Measurements from ENCODE around the gene ASCL2.
A peak's percentile ranks its signal among the peaks of the same experiment; 100 is the strongest.
"Not testable (repeated sequence)": the region's sequence is repeated elsewhere in the genome, so short reads cannot be mapped to it uniquely, and the experiment has no call there.

ASCL2 gene

DNA sequence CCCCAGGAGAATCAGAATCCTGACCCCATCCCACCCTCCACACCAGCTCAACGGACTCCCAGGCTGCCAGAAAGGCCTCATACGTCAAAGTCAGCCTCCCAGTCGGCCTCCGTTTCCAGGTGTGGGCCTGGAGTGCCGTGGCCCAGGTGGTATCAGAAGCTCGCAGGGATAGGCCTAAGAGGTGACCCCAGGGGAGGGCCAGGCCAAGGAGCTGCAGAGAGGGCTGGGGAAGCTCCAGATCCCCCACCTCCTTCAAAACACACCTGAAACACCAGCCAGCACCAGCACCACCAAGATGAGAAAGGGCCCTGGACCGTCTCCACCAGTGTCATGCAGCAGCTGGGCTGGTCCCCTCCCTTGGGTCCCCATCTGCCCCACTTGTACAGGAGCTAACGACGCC, 20.3 kb downstream of the ASCL2 start:
- peak overlapping the region; percentile 39 for H3K27ac Mint-ChIP-seq
- ATAC-seq (no peak), DNase-seq (ENCODE audit: low spot score in 2 of 2) (no peak)
- no peaks in the 10 kb centered on the region for H3K9me3 Mint-ChIP-seq
- peaks cover 5% of the 10 kb centered on the region for H3K36me3 Mint-ChIP-seq
- H3K4me1 Mint-ChIP-seq, result no peaks in the 10 kb centered on the region
- no peak overlapping the region for H3K4me3 Mint-ChIP-seq

GRCh38 chr11:2249189-2249916, 21.0 kb downstream of the ASCL2 start:
- peaks cover 5% of the 10 kb centered on the region for H3K36me3 Mint-ChIP-seq
- DNase-seq (ENCODE audit: low spot score in 2 of 2) (no peak), ATAC-seq (no peak)
- no peaks in the 10 kb centered on the region for H3K9me3 Mint-ChIP-seq
- no peak overlapping the region for H3K4me3 Mint-ChIP-seq
- no peaks in the 10 kb centered on the region for H3K4me1 Mint-ChIP-seq
- H3K27ac Mint-ChIP-seq, result no peak overlapping the region

GRCh38 chr11:2248762-2249161, 21.6 kb downstream of the ASCL2 start:
- Mint-ChIP-seq H3K4me1 (no peaks in the 10 kb centered on the region), H3K36me3 (peaks cover 5% of the 10 kb centered on the region), H3K4me3 (no peak overlapping the region), H3K27ac (no peak overlapping the region), H3K9me3 (no peaks in the 10 kb centered on the region)
- DNase-seq (ENCODE audit: low spot score in 2 of 2) (no peak), ATAC-seq (no peak)

GRCh38 chr11:2248242-2248641, 22.1 kb downstream of the ASCL2 start:
- H3K27ac Mint-ChIP-seq, result no peak overlapping the region
- no peaks in the 10 kb centered on the region for H3K9me3 Mint-ChIP-seq
- H3K36me3 Mint-ChIP-seq, result peaks cover 5% of the 10 kb centered on the region
- DNase-seq (ENCODE audit: low spot score in 2 of 2) (no peak), ATAC-seq (no peak)
- no peaks in the 10 kb centered on the region for H3K4me1 Mint-ChIP-seq
- no peak overlapping the region for H3K4me3 Mint-ChIP-seq

DNA sequence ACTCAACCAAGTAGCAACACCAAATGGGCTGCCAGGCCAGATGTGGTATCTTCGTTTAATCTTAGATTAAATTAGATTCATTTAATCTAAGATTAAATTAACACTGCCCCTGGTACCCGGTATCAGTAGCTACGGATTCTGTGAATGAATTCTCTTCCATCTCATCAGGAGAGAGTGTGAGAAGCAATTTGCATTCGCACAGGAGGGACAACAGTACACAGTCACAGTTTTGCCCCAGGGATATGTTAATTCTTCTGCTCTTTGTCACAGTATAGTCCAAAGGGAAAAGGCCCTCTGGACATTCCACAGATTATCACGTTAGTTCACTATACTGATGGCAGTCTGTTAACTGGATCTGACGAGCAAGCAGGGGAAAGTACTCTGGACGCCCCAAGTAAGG, 22.9 kb downstream of the ASCL2 start:
- H3K27ac Mint-ChIP-seq, result no peak overlapping the region
- no peak overlapping the region for H3K4me3 Mint-ChIP-seq
- no peak for DNase-seq (ENCODE audit: low spot score in 2 of 2)
- H3K4me1 Mint-ChIP-seq, result no peaks in the 10 kb centered on the region
- H3K9me3 Mint-ChIP-seq, result no peaks in the 10 kb centered on the region
- no peak for ATAC-seq
- peaks cover 5% of the 10 kb centered on the region for H3K36me3 Mint-ChIP-seq

GRCh38 chr11:2240834-2241233, 29.6 kb downstream of the ASCL2 start:
- no peak overlapping the region for H3K27ac Mint-ChIP-seq
- ATAC-seq (no peak), DNase-seq (ENCODE audit: low spot score in 2 of 2) (no peak)
- H3K9me3 Mint-ChIP-seq, result peaks cover 15% of the 10 kb centered on the region
- H3K4me1 Mint-ChIP-seq, result no peaks in the 10 kb centered on the region
- no peak overlapping the region for H3K4me3 Mint-ChIP-seq
- no peaks in the 10 kb centered on the region for H3K36me3 Mint-ChIP-seq

DNA sequence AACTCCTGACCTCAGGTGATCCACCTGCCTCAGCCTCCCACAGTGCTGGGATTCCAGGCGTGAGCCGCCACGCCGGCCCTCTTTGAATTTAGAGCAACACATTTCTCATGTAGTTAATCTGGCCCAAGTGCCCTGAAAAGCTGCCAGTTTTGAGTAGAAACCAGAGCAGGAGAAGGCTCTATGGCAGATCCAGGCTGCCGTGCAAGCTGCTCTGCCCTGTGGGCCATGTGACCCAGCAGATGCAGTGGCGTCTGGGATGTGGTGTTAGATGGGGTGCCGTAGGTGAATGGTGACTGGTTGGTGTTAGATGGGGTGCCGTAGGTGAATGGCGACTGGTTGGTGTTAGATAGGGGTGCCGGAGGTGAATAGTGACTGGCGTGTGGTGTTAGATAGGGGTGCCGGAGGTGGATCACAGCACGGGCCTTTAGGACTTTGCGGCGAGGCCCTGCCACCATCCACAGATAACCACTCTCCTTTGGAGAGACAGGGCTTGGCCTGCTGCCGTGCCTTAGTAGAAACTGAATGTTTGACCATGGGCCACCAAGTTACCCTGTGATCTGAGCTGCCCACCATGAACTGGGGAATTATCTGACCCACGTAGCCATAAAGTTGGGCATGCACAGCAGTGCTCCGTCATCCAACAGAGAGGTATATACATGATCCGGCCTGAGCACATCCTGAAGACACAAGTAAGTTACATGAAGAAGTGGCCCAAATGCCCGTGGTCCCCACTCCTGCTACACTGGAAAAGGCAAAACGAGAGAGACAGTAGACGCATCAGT, 32.7 kb downstream of the ASCL2 start:
- peaks cover 15% of the 10 kb centered on the region for H3K9me3 Mint-ChIP-seq
- DNase-seq (ENCODE audit: low spot score in 2 of 2) (no peak), ATAC-seq (no peak)
- no peak overlapping the region for H3K4me3 Mint-ChIP-seq
- H3K36me3 Mint-ChIP-seq, result no peaks in the 10 kb centered on the region
- no peak overlapping the region for H3K27ac Mint-ChIP-seq
- no peaks in the 10 kb centered on the region for H3K4me1 Mint-ChIP-seq

GRCh38 chr11:2236381-2237134, 33.8 kb downstream of the ASCL2 start:
- not testable (repeated sequence) for ATAC-seq; DNase-seq (ENCODE audit: low spot score in 2 of 2); H3K36me3 Mint-ChIP-seq; H3K4me1 Mint-ChIP-seq; H3K4me3 Mint-ChIP-seq; H3K27ac Mint-ChIP-seq
- peaks cover 12% of the 10 kb centered on the region for H3K9me3 Mint-ChIP-seq

GRCh38 chr11:2235588-2236326, 34.6 kb downstream of the ASCL2 start:
- Mint-ChIP-seq H3K36me3 (no peaks in the 10 kb centered on the region), H3K4me3 (no peak overlapping the region), H3K9me3 (peaks cover 9% of the 10 kb centered on the region), H3K4me1 (no peaks in the 10 kb centered on the region), H3K27ac (no peak overlapping the region)
- ATAC-seq (no peak), DNase-seq (ENCODE audit: low spot score in 2 of 2) (no peak)

GRCh38 chr11:2234963-2235362, 35.4 kb downstream of the ASCL2 start:
- Mint-ChIP-seq H3K27ac (no peak overlapping the region), H3K9me3 (peaks cover 10% of the 10 kb centered on the region), H3K4me3 (no peak overlapping the region), H3K4me1 (no peaks in the 10 kb centered on the region), H3K36me3 (no peaks in the 10 kb centered on the region)
- ATAC-seq (no peak), DNase-seq (ENCODE audit: low spot score in 2 of 2) (no peak)

DNA sequence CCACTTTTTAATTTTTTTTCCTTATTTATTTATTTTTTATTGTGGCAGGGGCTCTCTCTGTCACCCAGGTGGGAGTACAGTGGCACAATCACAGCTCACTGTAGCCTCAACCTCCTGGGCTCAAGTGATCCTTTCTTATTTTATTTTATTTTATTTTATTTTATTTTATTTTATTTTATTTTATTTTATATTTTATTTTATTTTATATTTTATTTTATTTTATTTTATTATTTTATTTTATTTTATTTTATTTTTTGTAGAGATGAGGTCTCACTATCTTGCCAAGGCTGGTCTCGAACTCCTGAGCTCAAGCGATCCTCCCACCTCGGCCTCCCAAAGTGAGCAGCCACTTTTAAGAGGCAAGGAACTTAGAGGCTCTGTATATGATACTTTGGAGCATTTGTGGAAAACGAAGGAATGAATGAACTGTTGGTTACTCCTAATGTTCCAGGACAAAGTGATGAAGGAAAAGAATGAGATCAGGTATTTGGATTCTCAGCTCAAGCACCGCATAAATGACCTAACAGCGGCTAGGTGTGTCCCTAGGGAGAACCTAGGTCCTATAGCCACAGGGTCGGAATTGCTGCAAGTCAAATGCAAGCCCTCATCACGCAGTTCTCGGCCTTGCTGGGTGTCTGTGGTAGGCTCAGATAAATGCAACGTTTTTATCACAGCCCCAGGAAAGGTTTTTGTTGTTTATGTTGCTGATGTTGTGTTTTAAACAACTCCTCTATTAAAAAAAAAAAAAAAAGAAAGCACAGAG, 36.5 kb downstream of the ASCL2 start:
- no peak for ATAC-seq
- Mint-ChIP-seq H3K36me3 (no peaks in the 10 kb centered on the region), H3K4me3 (no peak overlapping the region), H3K9me3 (peaks cover 12% of the 10 kb centered on the region), H3K27ac (no peak overlapping the region), H3K4me1 (no peaks in the 10 kb centered on the region)
- no peak for DNase-seq (ENCODE audit: low spot score in 2 of 2)

DNA sequence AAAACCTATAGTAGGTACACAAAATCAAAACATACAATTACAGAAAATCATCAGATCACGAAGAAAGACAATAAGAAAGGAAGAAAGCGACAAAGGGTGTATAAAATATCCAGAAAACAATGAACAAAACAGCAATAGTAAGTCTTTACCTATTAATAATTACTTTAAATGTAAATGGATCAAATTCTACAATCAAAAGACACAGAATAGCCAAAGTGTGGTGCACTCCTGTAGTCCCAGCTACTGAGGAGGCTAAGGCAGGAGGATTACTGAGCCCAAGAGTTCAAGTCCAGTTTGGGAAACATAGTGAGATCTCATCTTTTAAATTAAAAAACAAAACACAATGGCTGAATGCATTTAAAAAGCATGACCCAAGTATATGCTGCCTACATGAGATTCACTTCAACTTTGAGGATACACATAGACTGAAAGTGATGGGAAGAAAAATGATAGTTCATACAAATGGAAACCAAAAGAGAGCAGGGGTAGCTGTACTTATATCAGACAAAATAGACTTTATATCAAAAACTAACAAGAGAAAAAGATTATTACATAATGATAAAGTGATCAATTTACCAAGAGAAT, 40.6 kb downstream of the ASCL2 start:
- Mint-ChIP-seq H3K9me3 (peaks cover 12% of the 10 kb centered on the region), H3K4me3 (no peak overlapping the region), H3K36me3 (no peaks in the 10 kb centered on the region), H3K4me1 (no peaks in the 10 kb centered on the region), H3K27ac (no peak overlapping the region)
- ATAC-seq, result no peak
- DNase-seq (ENCODE audit: low spot score in 2 of 2), result no peak

GRCh38 chr11:2224254-2224653, 46.1 kb downstream of the ASCL2 start:
- H3K9me3 Mint-ChIP-seq, result peaks cover 6% of the 10 kb centered on the region
- H3K27ac Mint-ChIP-seq, result no peak overlapping the region
- DNase-seq (ENCODE audit: low spot score in 2 of 2) (no peak), ATAC-seq (no peak)
- H3K4me1 Mint-ChIP-seq, result no peaks in the 10 kb centered on the region
- H3K4me3 Mint-ChIP-seq, result no peak overlapping the region
- H3K36me3 Mint-ChIP-seq, result no peaks in the 10 kb centered on the region

- peaks cover 5% of the 10 kb centered on the region for H3K4me1 Mint-ChIP-seq
- H3K9me3 Mint-ChIP-seq, result peaks cover 5% of the 10 kb centered on the region
- H3K27ac Mint-ChIP-seq, result no peak overlapping the region
- no peak for DNase-seq (ENCODE audit: low spot score in 2 of 2)
- ATAC-seq, result no peak
- H3K36me3 Mint-ChIP-seq, result no peaks in the 10 kb centered on the region
- H3K4me3 Mint-ChIP-seq, result no peak overlapping the region
Observed at GRCh38 chr11:2223153-2223794, 47.1 kb downstream of the ASCL2 start.
